ENCODE data around the gene NUMBL. TPM values are rescaled to one million over a fixed set of nuclear protein-coding genes. Genes with fewer than 3 reads are reported as not detected.

The NUMBL gene
- total and polyA plus RNA-seq, 2 of the 8 experiments (the other 6 are each of a cell fraction or from before 2014, with no cell fraction given), result 13.5 to 24.8 TPM

- Histone ChIP-seq H2BK20ac (ENCODE audit: low read length) (no peak overlapping the region), H3K56ac (replicated peaks; ENCODE audit: insufficient read length, low read depth, low read length) (no peak overlapping the region), H2AFZ (ENCODE audit: low read length) (no peak overlapping the region), H3K36me3 (ENCODE audit: control insufficient read depth in 2 of 4, insufficient read depth in 4 of 4, low read length in 3 of 4) (peaks cover 10 to 42% (median 29%) of the 10 kb centered on the region in 4 experiments; a peak in 7 of 8 replicates), H4K91ac (replicated peaks; ENCODE audit: insufficient read length, low read length) (no peak overlapping the region), H4K8ac (ENCODE audit: extremely low read depth, insufficient read depth, low read length) (no peak overlapping the region), H2AK5ac (ENCODE audit: low read depth, low read length) (no peak overlapping the region), H2BK15ac (ENCODE audit: low read length) (no peak overlapping the region), H3K23me2 (ENCODE audit: low read depth, low read length) (no peaks in the 10 kb centered on the region), H3K9me3 (ENCODE audit: insufficient read depth in 2 of 2, low read depth in 1 of 2, low read length in 1 of 2) (no peaks in the 10 kb centered on the region), H3K27ac (ENCODE audit: low read depth, low read length) (no peak overlapping the region), H3K4me1 (replicated peaks in 1 of 4; ENCODE audit: control insufficient read depth in 3 of 4, insufficient read depth in 4 of 4, low read length in 3 of 4) (peaks cover 0 to 4% (median 1%) of the 10 kb centered on the region in 4 experiments; a peak in 5 of 7 replicates), H2BK12ac (ENCODE audit: low read depth, low read length) (no peak overlapping the region), H2BK120ac (replicated peaks; ENCODE audit: low read depth, low read length) (no peak overlapping the region), H3K14ac (ENCODE audit: insufficient read length) (no peak overlapping the region), H3K79me2 (ENCODE audit: control insufficient read depth in 1 of 2, insufficient read depth in 2 of 2, low read length in 2 of 2) (no peaks in the 10 kb centered on the region), H3K4ac (replicated peaks; ENCODE audit: insufficient read length, low read depth, low read length) (no peak overlapping the region), H3K79me1 (ENCODE audit: low read depth, low read length) (no peaks in the 10 kb centered on the region), H3K9ac (replicated peaks in 1 of 4; ENCODE audit: extremely low read depth in 1 of 4, low read depth in 3 of 4, low read length in 3 of 4) (no peak overlapping the region), H2BK5ac (ENCODE audit: low read depth, low read length) (no peak overlapping the region), H3K18ac (ENCODE audit: extremely low read depth, low read length) (no peak overlapping the region), H4K20me1 (replicated peaks in 1 of 2; ENCODE audit: control insufficient read depth in 1 of 2, insufficient read depth in 2 of 2, low read length in 2 of 2) (peaks cover 0 to 6% of the 10 kb centered on the region in 2 experiments), H4K5ac (ENCODE audit: insufficient read length, low read depth, low read length) (no peak overlapping the region), H3K4me2 (ENCODE audit: insufficient read depth in 1 of 2, low read depth in 2 of 2, low read length in 2 of 2) (no peak overlapping the region), H3K4me3 (ENCODE audit: extremely low read depth in 1 of 4, insufficient read depth in 2 of 4, low read depth in 3 of 4, low read length in 4 of 4) (no peak overlapping the region), H3K23ac (ENCODE audit: insufficient read length) (no peak overlapping the region), H3K27me3 (replicated peaks in 1 of 4; ENCODE audit: control insufficient read depth in 3 of 4, extremely low read depth in 1 of 4, insufficient read depth in 3 of 4, low read length in 3 of 4) (no peaks in the 10 kb centered on the region)
- no peak for FAIRE-seq
- ChIA-PET CTCF (ENCODE audit: partially characterized antibody) (interaction anchor here (1.0 to 2.4 kb wide), 4 partner anchors 13 to 183 kb away, joined by 3 to 12 read pairs (median 5); no protein-coding TSS in a partner anchor), POLR2A (ENCODE audit: partially characterized antibody) (interaction anchor here (0.6 to 1.5 kb wide), 4 partner anchors 9 to 42 kb away, joined by 3 to 4 read pairs (median 3); partner anchors contain the start of genes COQ8B and ITPKC)
- 94% methylated on average over 18 of the region's 18 CpGs; no CpG with 5 or more reads in 1 of the 2 experiments for WGBS, 2 experiments (ENCODE audit: extremely low coverage in 1 of 2, insufficient coverage in 1 of 2, insufficient read length in 1 of 2, insufficient replicate concordance in 2 of 2, low coverage in 1 of 2, low lambda C conversion rate in 2 of 2, missing lambda C conversion rate in 1 of 2)
- TF ChIP-seq MAFK (IDR thresholded peaks at IDR 0.05; ENCODE audit: low read depth, low read length), result no peak
- no peak for TF ChIP-seq USF2 (IDR thresholded peaks at IDR 0.05; ENCODE audit: low read length)
- TF ChIP-seq NRF1 (IDR thresholded peaks at IDR 0.05; ENCODE audit: low read depth, low read length), result no peak
- DNase-seq (ENCODE audit: low read depth in 1 of 2, low spot score in 2 of 2), result no peak
These were observed 14.3 kb upstream of the NUMBL start for GRCh38 chr19:40704491-40705361.
